SK-N-MC (cell line): ENCODE measurements around the gene PTPRN2.

ENCODE experiments used
- DNase-seq: peaks from one replicate; pipeline ENCODE4 v3.0.0-alpha.2; 2011; ENCODE audit warnings: low read depth, low spot score
- H3K27ac ChIP-seq: fragments of 200-600 bp; sonication (generic); 2 replicates; pipeline ENCODE4 v1.5.1; 2016; ENCODE audit warnings: mixed run types
- H3K36me3 ChIP-seq: fragments of 200-600 bp; sonication (generic); 2 replicates; pipeline ENCODE4 v1.6.1; 2017; ENCODE audit warnings: antibody characterized with exemption, low read length, mixed read lengths; ENCODE audit not compliant: insufficient read depth
- H3K4me3 ChIP-seq: fragments of 200-600 bp; sonication (generic); 2 replicates; pipeline ENCODE4 v1.5.1; 2016
- H3K9ac ChIP-seq: fragments of 200-600 bp; sonication (generic); 2 replicates; pipeline ENCODE4 v1.8.0; 2017; ENCODE audit warnings: mixed run types, mixed read lengths; ENCODE audit not compliant: insufficient read length
- H3K9me3 ChIP-seq: fragments of 200-600 bp; sonication (generic); 2 replicates; pipeline ENCODE4 v1.6.1; 2017; ENCODE audit warnings: low read depth, mild to moderate bottlenecking, antibody characterized with exemption, low read length, moderate library complexity, mixed read lengths
- EZH2 ChIP-seq: fragments of 200-600 bp; sonication (generic); IDR thresholded peaks from one replicate; pipeline ENCODE4 v1.6.1; 2017; ENCODE audit warnings: antibody characterized with exemption
- FOXP2 ChIP-seq: optimal IDR thresholded peaks from 2 replicates; pipeline ENCODE3; 2011; ENCODE audit warnings: mild to moderate bottlenecking, moderate library complexity; ENCODE audit not compliant: insufficient read depth; ENCODE audit errors: extremely low read length, control extremely low read depth
- POLR2AphosphoS5 ChIP-seq: IDR thresholded peaks from 2 replicates; pipeline ENCODE4 v1.6.1; 2012; ENCODE audit warnings: mild to moderate bottlenecking, low read depth, low read length, borderline replicate concordance

The PTPRN2 gene

GRCh38 chr7:157513682-157514081 lies 1073.9 kb downstream of the PTPRN2 start:
- H3K9ac ChIP-seq: no peak overlapping the region
- no peaks in the 10 kb centered on the region for H3K9me3 ChIP-seq
- H3K36me3 ChIP-seq: no peaks in the 10 kb centered on the region
- no peak for TF ChIP-seq POLR2AphosphoS5
- TF ChIP-seq FOXP2: no peak
- no peak for DNase-seq
- H3K4me3 ChIP-seq: no peak overlapping the region
- no peak overlapping the region for H3K27ac ChIP-seq

DNA sequence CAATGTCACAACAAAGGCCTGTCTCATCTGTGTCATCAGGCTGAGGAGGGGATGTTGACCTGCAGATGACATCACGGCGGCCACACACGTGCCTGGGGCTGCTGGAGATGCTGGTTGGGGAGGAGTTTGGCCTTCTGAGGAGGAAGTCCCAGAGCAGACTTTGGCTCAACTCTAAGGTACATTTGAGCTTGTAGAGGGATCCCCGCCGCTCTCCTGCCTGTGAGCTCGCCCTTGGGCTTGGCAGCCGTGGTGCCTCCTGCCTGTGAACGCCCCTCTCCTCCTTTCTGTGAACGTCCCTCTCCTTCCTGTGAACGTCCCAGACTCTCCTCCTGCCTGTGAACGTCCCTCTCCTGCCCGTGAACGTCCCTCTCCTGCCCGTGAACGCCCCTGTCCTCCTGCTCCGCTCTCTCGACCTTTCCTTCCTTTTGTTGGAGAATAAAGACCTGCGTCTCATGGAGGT lies 1074.4 kb downstream of the PTPRN2 start:
- no peaks in the 10 kb centered on the region for H3K9me3 ChIP-seq
- H3K9ac ChIP-seq: no peak overlapping the region
- no peak for TF ChIP-seq EZH2
- no peak for TF ChIP-seq FOXP2
- no peak for TF ChIP-seq POLR2AphosphoS5
- no peak for DNase-seq
- no peak overlapping the region for H3K4me3 ChIP-seq
- no peaks in the 10 kb centered on the region for H3K36me3 ChIP-seq
- no peak overlapping the region for H3K27ac ChIP-seq

GRCh38 chr7:157509226-157509625 lies 1078.4 kb downstream of the PTPRN2 start:
- no peak for DNase-seq
- Histone ChIP-seq H3K9ac (no peak overlapping the region), H3K36me3 (no peaks in the 10 kb centered on the region), H3K4me3 (no peak overlapping the region), H3K27ac (no peak overlapping the region), H3K9me3 (no peaks in the 10 kb centered on the region)
- TF ChIP-seq FOXP2 (no peak), EZH2 (no peak), POLR2AphosphoS5 (no peak)

GRCh38 chr7:157508477-157508881 lies 1079.1 kb downstream of the PTPRN2 start:
- Histone ChIP-seq H3K4me3 (no peak overlapping the region), H3K36me3 (no peaks in the 10 kb centered on the region), H3K9ac (no peak overlapping the region), H3K27ac (no peak overlapping the region), H3K9me3 (no peaks in the 10 kb centered on the region)
- DNase-seq: no peak
- TF ChIP-seq EZH2: no peak
- TF ChIP-seq POLR2AphosphoS5: no peak
- TF ChIP-seq FOXP2: no peak

GRCh38 chr7:157507987-157508386 lies 1079.6 kb downstream of the PTPRN2 start:
- no peak overlapping the region for H3K4me3 ChIP-seq
- H3K9ac ChIP-seq: no peak overlapping the region
- TF ChIP-seq POLR2AphosphoS5 (no peak), EZH2 (no peak), FOXP2 (no peak)
- H3K9me3 ChIP-seq: no peaks in the 10 kb centered on the region
- H3K36me3 ChIP-seq: no peaks in the 10 kb centered on the region
- no peak for DNase-seq
- no peak overlapping the region for H3K27ac ChIP-seq

- H3K4me3 ChIP-seq: no peak overlapping the region
- TF ChIP-seq EZH2 (no peak), POLR2AphosphoS5 (no peak), FOXP2 (no peak)
- no peaks in the 10 kb centered on the region for H3K9me3 ChIP-seq
- H3K9ac ChIP-seq: no peak overlapping the region
- no peak for DNase-seq
- H3K36me3 ChIP-seq: no peaks in the 10 kb centered on the region
- H3K27ac ChIP-seq: no peak overlapping the region
Measured at GRCh38 chr7:157506268-157506667, 1081.4 kb downstream of the PTPRN2 start.

GRCh38 chr7:157505646-157506045 lies 1082.0 kb downstream of the PTPRN2 start:
- Histone ChIP-seq H3K36me3 (no peaks in the 10 kb centered on the region), H3K27ac (no peak overlapping the region), H3K9ac (no peak overlapping the region), H3K9me3 (no peaks in the 10 kb centered on the region), H3K4me3 (no peak overlapping the region)
- TF ChIP-seq EZH2 (no peak), POLR2AphosphoS5 (no peak), FOXP2 (no peak)
- no peak for DNase-seq

DNA sequence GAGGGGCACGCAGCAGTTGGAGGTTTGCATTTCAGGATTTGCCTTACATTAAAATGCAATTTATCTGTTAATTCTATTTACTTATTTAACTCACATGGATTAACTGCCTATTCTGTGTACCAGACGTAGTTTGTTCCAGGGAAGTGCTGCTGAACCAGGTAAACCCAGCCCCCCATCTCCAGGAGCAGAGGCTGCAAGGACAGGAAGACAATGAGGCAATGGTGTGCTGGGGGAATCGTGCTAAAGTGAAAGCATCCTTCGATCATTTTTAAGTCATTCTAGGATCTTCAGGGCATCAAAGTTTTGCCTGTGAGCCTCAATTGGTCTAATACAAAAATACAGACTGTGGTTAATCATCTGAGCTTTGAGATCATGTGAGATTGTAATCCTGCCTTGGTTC lies 1084.4 kb downstream of the PTPRN2 start:
- H3K36me3 ChIP-seq: no peaks in the 10 kb centered on the region
- no peak for TF ChIP-seq FOXP2
- TF ChIP-seq POLR2AphosphoS5: no peak
- no peak for TF ChIP-seq EZH2
- no peak overlapping the region for H3K9ac ChIP-seq
- DNase-seq: no peak
- no peaks in the 10 kb centered on the region for H3K9me3 ChIP-seq
- H3K4me3 ChIP-seq: no peak overlapping the region
- no peak overlapping the region for H3K27ac ChIP-seq

DNA sequence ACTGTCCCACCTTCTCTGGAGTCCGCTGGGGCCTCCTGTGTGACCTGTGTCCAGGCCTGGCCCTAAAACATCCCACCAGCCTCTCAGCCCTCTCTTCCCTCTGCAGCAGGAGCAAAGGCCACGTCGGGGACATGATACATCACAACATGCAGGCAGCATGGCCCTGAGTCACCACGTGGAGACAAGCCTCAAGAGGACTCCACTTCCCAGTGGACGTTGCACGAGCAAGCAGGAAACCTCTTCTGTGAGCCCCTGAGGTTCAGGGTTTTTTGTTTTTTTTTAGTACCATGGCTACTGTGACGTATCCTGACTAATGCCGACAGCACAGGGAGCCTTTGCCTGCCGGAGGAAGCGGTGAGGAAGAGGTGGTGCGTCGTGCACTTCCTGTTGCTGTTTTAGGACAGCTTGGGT lies 1084.9 kb downstream of the PTPRN2 start:
- no peak for TF ChIP-seq FOXP2
- TF ChIP-seq EZH2: no peak
- no peak for TF ChIP-seq POLR2AphosphoS5
- H3K9ac ChIP-seq: no peak overlapping the region
- DNase-seq: no peak
- H3K36me3 ChIP-seq: no peaks in the 10 kb centered on the region
- H3K9me3 ChIP-seq: no peaks in the 10 kb centered on the region
- H3K27ac ChIP-seq: no peak overlapping the region
- no peak overlapping the region for H3K4me3 ChIP-seq
